Ureter (tissue), 1 donor: Measurements from ENCODE around the gene RRAGB. TPM values are rescaled to one million over a fixed set of nuclear protein-coding genes. Genes with fewer than 3 reads are reported as not detected.
"Not testable (repeated sequence)": the region's sequence is repeated elsewhere in the genome, so short reads cannot be mapped to it uniquely, and the experiment has no call there.

ENCODE experiments used
- DNase-seq: peaks from one replicate; pipeline ENCODE4 v3.0.0-alpha.2; 2020; ENCODE audit warnings: low spot score
- total RNA-seq: library from RNA; stranded (reverse); gene quantifications from one replicate; pipeline ENCODE4 v1.2.4, GENCODE V29; 2023
- donor health status: DM: yes; HTN: yes; CAD: no.

RRAGB gene, protein sequence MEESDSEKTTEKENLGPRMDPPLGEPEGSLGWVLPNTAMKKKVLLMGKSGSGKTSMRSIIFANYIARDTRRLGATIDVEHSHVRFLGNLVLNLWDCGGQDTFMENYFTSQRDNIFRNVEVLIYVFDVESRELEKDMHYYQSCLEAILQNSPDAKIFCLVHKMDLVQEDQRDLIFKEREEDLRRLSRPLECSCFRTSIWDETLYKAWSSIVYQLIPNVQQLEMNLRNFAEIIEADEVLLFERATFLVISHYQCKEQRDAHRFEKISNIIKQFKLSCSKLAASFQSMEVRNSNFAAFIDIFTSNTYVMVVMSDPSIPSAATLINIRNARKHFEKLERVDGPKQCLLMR
- total RNA-seq = 35.9 TPM

DNA sequence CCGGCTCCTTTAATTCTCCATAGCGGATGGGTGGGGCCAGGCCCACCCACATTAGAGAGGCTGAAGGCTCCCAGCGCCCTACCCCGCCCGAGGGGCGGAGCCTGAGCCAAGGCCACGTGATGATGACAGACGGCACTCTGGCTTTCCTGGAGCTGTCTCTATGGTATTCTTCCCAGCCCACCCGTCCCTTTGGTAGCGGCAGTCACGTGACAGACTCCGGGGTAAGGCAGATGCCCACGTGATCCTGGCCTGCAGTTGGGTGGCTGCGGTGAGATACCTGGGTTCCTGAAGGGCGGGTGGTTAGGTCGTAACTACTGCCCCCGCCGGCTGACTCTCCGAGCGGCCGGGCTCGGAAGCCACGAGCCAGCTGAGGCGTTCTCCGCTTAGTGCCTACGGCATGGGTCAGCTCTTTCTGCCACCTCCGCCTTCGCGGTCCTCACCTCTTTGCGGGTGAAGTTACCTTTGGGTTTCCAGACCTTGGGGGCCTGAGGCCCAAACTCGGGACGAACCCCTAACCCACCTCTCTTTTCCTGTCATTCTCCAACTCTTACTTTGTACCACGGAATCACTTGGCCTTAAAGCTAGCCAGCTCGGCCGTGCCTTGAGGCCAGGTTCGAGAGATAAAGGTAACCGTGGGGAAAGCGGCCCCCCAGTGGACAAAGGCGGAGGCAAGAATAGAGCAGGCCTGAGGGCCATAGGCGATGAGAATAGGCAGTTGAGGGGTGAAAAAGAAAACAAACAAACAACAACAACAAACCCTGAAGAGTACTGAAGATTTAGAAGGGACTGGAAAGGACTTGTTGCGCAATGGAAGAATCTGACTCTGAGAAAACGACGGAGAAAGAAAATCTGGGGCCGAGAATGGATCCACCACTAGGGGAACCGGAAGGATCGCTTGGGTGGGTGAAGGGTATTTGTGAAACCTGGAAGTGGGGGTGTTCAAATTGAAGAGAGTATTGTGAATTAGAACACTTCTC, at the start of gene RRAGB:
Gene RRAGB (plus strand): TSS at position 229 of the 977 bp plus-strand sequence. CDS start 579 bp downstream, at position 808.
- DNase-seq = peak; percentile 95

DNA sequence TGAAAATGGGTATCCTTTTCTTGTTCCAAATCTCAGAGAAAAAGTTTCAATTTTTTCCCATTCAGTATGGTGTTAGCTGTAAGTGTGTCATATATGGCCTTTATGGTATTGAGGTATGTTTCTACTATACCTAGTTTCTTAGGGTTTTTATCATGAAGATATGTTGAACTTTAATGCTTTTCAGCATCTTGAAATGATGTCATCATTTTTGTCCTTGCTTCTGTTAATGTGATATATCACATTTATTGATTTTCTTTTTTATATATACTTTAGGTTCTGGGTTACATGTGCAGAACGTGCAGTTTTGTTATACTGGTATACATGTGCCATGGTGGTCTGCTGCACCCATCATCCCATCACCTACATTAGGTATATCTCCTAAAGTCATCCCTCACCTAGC, 49.5 kb upstream of the RRAGB start:
- no peak for DNase-seq

DNA sequence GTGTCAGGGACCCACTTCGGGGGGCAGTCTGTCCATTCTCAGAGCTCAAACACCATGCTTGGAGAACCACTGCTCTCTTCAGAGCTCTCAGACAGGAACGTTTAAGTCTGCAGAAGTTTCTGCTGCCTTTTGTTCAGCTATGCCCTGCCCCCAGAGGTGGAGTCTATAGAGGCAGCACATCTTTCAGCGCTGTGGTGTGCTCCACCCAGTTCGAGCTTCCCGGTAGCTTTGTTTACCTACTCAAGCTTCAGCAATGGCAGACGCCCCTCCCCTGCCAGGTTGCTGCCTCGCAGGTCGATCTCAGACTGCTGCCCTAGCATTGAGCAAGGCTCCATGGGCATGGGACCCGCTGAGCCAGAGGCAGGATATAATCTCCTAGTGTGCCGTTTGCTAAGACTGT, 29.0 kb upstream of the RRAGB start:
- not testable (repeated sequence) for DNase-seq

DNA sequence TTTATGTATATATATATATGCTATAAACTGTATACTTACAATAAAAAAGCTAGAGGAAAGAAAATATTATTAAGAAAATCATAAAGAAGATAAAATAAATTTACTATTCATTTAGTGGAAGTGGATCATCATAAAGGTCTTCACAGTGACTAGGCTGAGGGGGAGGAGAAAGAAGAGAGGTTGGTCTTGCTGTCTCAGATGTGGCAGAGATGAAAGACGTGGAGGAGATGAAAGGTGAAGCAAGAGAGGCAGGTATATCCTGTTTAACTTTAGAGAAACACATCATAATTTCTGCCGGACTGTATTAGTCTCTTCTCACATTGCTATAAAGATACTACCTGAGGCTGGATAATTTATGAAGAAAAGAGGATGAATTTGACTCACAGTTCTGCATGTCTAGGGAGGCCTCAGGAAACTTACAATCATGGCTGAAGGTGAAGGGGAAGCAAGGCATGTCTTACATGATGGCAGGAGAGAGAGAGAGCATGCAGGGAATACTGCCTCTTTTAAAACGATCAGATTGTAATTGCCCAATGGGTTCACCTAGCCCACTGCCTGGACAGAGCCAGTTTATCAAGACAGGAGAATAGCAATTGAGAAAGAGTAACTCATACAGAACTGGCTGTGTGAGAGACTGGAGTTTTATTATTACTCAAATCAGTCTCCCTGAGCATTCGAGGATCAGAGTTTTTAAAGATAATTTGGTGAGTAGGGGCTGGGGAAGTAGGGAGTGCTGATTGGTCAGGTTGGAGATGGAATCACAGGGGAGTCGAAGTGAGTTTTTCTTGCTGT, 22.1 kb upstream of the RRAGB start:
- DNase-seq = no peak

DNA sequence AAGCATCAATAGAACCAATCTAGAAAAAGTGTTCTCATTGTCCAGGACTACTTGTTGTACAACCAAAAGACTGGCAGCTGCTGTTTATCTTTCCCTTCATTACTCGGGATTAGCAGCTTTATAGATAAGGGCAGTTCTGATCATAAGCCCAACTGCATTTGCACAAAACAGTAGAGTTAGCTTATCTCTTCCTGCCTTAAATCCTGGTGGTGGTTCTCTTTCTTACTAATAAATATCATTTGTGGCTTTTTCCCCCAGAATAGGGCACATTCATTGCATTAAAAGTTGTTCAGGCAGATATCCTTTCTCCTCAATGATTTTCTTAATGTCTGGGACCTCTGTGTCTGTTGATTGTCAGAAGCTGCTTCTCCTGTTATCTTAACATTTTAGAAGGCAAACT, 20.2 kb upstream of the RRAGB start:
- DNase-seq = no peak

DNA sequence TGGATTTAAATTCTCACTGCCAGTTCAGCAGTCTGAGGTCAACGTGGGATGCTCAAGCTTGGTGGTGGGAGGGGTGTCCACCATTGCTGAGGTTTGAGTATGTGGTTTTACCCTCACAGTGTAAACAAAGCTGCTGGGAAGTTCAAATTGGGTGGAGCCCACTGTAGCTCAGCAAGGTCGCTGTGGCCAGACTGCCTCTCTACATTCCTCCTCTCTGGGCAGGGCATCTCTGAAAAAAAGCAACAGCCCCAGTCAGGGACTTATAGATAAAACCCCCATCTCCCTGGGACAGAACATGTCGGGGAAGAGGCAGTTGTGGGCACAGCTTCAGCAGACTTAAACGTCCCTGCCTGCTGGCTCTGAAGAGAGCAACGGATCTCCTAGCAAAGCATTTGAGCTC, 14.9 kb upstream of the RRAGB start:
- no peak for DNase-seq

DNA sequence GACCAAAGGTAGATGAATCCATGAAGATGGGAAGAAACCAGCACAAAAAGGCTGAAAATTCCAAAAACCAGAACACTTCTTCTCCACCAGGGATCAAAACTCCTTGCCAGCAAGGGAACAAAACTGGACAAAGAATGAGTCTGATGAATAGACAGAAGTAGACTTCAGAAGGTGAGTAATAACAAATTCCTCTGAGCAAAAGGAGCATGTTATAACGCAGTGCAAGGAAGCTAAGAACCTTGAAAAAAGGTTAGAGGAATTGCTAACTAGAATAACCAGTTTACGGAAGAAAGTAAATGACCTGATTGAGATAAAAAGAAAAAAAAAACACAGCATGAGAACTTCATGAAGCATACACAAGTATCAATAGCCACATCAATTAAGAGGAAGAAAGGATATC, 14.1 kb upstream of the RRAGB start:
- DNase-seq = not testable (repeated sequence)

DNA sequence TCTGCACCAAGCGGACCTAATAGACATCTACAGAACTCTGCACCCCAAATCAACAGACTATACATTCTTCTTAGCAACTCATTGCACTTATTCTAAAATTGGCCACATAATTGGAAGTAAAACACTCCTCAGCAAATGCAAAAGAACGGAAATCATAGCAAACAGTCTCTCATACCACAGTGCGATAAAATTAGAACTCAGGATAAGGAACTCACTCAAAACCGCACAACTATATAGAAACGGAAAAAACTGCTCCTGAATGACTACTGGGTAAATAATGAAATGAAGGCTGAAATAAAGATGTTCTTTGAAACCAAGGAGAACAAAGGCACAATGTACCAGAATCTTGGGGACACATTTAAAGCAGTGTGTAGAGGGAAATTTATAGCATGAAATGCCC, 12.5 kb upstream of the RRAGB start:
- not testable (repeated sequence) for DNase-seq

DNA sequence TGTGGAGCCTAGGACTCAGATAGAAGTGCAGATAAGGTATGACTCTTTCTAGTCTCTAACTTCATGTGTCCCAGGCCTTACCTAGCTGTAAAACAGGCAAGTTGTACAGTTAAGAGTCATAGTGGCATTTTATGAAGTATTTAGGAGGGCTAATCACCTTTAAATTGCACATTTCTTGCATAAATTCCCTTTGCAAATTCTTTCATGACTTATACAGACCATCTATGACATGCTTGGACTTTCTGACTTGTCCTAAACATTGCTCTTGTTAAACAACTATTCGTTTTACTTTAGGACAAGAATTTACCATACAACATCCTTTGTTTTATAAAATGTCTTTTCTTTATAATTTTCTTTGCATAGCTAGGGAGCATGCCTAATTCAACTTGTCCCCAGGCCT, 7.8 kb upstream of the RRAGB start:
- no peak for DNase-seq

DNA sequence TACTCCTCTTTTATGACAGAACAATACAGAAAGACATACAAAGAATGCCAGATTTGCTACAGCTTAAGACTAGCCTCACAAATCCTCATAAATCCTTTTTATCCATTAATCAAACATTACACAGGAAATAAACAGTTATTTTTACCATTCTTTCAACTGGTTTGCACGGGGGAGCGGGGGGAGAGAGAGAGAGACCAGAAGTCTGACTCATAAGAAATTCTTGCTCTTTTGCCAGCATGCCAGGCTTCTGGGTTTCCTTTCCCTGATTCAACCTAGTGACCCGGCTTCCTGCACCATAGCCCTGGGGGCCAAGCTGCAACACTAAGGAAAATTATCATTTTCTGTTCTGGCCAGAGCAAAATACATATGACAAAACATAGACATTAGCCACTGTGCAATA, 6.8 kb upstream of the RRAGB start:
- peak; percentile 55 for DNase-seq

DNA sequence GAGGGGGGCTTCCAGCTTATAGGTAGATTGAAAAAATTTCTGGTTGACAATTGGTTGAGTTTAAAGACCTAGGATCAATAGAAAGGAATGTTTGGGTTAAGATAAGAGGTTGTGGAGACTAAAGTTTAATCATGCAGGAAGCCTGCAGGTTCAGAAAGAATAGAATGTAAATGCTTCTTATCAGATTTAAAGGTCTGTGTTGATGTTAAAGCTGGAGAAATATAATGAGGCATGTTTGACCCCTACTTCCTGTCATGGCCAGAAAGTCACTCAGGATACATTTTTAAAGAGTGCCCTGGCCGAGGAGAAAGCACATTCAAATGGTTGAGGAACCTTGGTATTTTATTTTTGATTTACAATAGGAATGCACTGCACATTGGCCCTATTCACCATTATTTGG, 3.9 kb upstream of the RRAGB start:
- no peak for DNase-seq

DNA sequence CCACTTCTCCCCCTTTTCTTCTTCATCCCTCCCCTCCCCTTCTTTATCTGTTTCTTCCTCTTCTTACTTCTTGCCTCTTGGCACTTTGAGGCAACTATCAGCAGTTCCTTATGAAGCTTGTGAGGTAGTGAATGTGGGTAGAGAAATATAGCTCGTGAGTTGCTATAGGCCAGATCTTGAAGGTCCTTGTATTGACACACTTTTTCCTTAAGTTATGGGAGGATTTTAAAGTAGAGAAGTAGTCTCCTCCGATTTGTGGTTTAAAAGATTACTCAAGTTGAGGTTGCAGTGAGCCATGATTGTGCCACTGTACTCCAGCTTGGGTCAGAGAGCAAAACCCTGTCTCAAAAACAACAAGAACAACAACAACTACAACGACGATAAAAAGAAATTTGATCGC, 3.4 kb upstream of the RRAGB start:
- no peak for DNase-seq

DNA sequence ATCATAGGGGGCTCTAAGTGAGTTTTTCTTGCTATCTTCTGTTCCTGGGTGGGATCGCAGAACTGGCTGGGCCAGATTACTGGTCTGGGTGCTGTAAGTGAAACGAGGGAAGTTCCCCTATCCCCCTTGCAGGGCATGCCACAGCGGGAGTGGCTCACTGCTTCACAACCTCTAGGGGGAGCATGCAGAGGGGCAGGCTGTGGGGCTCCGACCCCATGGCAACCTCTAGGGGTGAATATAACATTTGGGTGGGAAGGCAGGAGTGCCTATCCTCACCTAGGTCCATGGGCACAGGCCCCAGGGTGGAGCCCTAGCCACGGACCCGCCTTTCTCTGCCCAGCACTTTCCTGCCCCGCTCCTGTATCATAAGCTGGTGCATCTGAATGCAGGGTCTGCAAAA, 1.7 kb upstream of the RRAGB start:
- no peak for DNase-seq

DNA sequence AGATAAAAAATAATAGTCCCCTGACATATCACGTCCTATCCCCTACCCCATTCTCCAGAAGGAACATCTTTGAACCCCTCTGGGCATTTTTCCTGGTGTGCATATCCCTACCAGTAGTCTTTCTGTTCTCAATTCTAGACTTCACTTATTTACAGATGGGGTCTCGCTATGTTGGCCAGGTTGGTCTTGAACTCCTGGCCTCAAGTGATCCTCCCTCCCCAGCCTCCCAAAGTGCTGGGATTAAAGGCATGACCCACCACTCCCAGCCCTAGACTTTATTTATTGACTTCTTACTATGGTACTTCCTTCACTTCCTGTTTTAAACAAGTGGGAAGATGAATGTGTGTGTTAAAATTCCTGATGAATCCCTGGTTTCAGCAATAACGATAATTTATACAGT, 612 bp upstream of the RRAGB start:
- DNase-seq = no peak

DNA sequence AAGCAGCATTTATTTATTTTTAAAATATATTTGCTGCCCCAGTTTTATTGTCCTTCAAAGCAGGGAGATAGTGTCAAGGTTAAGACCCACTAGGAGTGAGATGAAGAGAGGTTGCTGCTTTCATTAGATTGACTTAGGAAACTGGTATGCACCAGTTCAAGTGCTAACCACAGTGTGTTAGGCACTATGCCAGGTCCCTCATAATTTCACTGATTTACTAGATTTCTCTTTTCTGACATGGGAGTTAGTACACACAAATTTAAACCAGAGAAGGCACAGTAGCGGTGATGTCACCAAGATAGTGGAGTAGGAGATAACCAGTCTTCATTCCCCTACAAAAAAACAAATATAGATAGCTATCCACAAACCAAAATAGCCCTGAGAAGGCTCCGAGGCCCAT, 14.3 kb downstream of the RRAGB start:
- no peak for DNase-seq

DNA sequence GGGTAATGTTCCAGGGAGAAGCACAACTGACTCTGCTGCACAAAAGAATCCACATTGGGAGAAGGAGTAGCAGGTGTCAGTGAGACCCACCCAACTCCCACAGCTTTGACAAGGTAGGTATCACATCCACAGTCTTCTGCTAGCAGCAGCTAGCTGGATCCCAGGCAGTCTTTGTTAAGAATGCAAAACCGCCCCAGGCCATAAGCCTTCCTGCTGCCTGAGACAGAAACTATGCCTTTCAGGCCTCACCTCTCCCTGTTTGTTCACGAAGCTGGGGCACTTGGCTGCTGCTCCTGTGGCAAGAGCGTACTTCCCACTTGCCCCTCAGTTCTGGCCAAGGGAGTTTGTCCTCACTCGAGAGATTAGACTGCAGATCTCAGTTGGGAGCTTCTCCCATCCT, 21.4 kb downstream of the RRAGB start:
- no peak for DNase-seq

DNA sequence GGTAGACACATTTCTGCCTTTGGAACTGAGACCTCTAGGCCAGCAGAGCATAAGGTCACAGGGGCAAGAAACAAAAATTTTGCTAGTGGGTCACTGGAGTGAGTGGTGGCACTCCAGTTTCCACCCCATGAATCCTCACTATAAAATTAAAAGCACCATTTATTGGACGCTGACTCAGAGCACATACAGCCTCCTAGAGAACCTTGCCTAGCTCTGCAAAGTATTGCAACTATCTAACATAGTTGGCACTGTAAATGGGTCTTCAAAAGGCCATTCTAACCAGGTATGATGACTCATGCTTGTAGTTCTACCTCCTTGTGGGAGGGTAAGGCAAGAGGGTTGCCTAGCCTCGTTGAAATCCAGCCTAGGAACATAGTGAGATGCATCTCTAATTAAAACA, 25.1 kb downstream of the RRAGB start:
- no peak for DNase-seq

DNA sequence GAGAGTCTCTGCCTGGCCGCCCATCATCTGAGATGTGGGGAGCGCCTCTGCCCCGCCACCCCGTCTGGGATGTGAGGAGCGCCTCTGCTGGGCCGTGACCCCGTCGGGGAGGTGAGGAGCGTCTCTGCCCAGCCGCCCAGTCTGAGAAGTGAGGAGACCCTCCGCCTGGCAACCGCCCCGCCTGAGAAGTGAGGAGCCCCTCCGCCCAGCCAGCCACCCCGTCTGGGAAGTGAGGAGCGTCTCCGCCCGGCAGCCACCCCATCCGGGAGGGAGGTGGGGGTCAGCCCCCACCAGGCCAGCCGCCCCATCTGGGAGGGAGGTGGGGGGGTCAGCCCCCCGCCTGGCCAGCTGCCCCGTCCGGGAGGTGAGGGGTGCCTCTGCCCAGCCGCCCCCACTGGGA, 30.9 kb downstream of the RRAGB start:
- not testable (repeated sequence) for DNase-seq

DNA sequence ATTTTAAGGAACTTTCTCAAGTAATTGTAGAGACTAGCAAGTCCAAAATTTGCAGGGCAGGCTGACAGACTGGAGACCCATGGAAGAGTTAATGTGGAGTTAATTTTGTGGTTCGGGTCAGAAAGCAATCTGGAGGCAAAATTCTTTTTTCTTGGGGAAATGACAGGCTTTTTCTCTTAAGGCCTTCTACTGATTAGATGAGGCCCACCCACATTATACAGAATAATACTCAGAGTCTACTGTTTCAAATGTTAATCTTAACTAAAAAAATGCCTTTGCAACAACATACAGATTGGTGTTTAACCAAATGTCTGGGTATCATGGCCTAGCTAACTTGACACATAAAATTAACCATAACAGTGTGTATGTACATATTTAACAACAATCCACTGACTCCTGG, 32.7 kb downstream of the RRAGB start:
- no peak for DNase-seq

DNA sequence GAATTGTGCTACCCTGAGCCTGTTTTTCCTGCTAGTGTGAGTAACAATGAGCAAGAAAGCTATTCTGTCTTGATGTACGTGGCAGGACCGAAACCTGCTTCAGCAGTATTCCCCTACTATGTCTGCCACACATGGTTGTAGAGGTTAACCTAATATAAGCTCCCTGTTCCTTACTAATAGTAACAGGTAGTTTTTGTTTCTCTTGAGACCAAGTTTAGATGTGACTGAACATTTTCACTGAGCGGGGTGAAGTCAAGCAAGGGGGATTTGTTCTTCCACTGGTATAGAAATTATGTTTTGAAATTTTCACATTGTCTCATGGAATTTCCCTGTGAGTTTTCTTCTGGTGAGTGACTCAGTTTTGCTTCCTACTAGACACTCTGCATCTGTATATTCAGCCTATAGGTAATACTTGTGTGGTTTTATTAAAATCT, 37.3 kb downstream of the RRAGB start:
- DNase-seq = no peak

DNA sequence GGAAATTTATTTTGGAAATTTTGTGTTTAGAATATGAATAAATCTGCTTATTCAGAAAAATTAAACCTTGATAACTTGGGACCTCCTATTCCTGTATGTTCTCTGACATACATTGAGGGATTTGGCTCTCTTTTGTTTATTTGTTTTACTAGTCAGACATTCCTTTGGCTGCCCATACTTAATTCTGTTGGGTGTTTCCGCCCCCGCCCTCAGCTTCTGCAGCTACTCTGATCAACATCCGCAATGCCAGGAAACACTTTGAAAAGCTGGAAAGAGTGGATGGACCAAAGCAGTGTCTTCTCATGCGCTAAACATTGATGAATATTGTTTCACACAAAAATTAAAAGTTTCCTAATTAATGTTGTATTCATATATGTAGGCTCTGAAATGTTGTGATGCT, 40.5 kb downstream of the RRAGB start:
- DNase-seq = no peak

DNA sequence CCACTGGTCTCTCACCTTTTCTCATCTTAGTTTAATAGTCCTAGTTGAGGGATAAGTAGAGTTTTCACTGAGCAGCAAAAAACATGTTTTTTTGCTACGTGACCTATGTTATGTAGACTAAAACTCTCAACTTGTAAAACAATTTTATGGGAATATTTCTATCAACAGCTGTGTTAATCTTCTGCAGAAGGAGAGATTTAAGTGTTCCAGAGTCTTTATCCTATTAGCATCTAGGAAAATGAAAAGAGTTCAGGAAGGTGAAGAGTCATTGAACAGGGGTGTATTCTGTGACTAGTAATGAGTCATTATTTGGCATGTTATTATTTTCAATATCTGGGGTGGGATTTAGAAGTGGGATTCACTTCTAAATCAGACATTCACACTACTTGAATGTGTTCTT, 41.9 kb downstream of the RRAGB start:
- no peak for DNase-seq
